Stimulated activated CD8-positive, alpha-beta memory T cell treated with anti-CD3 and anti-CD28 coated beads, Interleukin-15, amount 100 ng/mL, for 4 hours (primary cell): ENCODE results near the gene CLIC6.
"Not testable (repeated sequence)": the region's sequence is repeated elsewhere in the genome, so short reads cannot be mapped to it uniquely, and the experiment has no call there.

Experiments
- DNase-seq, 2 donors: peaks; one replicate each; pipeline ENCODE4 v3.0.0-alpha.2; 2020; ENCODE audit warnings: low read depth in 2 of 2

The CLIC6 gene

DNA sequence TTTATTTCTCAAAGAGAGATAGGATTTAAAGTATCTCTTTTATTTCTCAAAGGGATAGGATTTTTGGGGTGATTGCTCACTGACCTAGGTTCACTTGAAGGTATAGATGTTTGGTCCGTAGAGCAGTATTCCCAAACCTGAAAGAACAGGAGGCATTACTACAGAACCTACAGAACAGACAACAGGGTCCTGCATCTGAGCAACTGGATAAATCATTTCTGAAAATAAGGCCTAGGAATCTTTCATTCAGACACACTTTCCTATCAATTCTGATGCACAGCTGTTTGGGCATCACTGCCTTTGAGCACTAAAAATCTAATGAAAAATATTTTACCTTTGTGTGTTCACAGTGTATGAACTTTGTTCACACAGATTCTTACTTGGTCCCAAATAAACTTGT lies 17.2 kb upstream of the CLIC6 start:
- DNase-seq: no peak

DNA sequence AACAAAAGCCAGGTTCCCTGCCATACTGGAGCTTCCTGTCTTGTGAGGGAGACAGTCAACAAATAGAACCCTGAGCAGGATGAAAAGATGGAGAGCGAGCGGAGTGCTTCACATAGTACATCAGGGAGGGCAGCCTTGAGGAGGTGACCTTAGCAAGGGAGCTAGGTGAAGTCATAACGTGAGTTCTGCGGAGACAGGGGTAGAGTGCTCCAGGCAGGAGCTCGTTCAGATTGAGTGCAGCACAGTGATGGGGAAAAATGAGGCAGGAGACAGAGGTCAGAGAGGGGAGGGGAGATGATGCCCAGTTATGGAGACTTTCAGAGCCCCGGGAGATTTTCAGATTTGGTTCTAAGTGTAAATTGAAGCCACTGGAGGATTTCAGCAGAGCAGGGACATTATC lies 15.3 kb upstream of the CLIC6 start:
- DNase-seq: no peak

DNA sequence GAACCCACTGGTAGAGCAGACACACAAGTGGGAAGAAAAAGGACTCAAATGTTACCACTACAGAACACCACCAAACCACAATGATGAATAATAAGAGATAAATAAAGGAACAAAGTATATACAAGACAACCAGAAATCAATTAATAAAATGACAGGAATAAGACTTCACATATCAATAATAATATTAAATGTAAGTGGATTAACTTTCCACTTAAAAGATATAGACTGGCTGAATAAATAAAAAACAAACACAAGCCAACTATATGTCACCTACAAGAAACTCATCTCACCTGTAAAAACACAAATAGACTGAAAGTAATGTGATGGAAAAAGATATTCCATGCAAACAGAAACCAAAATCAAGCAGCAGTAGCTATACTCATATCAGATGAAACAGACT lies 6.9 kb upstream of the CLIC6 start:
- DNase-seq: no peak

DNA sequence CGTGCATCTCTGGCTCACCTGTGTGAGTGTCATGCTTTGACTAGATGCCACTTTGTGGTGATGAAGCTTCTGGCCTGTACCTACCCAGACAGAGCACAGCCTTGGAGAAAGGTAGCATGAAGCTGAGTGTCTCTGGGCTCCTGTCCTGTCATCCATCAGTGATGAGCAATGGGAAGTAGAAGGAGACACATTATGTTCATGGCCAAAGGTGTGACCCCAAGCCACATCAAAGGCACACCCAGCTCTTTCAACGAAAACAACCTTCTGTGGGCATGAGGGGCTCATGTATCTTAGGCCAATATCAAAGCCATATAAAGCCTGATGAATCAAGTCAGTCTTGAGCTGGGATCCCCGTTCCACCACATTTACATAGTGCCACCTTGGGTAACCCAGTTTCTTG lies 1.0 kb upstream of the CLIC6 start:
- no peak for DNase-seq

DNA sequence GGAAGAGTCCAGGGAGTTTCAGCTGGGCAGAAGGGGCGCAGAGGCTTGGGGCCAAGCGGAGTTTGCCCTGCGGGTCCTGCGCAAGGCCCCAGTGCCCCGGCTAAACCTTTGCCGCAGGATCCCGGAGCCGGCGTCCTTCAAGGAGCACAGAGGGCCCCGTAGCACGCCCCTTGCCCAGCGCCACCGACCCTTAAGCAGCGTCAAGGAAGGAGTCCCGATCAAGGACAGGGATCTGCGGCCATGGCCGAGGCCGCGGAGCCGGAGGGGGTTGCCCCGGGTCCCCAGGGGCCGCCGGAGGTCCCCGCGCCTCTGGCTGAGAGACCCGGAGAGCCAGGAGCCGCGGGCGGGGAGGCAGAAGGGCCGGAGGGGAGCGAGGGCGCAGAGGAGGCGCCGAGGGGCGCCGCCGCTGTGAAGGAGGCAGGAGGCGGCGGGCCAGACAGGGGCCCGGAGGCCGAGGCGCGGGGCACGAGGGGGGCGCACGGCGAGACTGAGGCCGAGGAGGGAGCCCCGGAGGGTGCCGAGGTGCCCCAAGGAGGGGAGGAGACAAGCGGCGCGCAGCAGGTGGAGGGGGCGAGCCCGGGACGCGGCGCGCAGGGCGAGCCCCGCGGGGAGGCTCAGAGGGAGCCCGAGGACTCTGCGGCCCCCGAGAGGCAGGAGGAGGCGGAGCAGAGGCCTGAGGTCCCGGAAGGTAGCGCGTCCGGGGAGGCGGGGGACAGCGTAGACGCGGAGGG lies 520 bp downstream of the CLIC6 start:
- DNase-seq: peak in 1 of 2 donors; percentile 6

DNA sequence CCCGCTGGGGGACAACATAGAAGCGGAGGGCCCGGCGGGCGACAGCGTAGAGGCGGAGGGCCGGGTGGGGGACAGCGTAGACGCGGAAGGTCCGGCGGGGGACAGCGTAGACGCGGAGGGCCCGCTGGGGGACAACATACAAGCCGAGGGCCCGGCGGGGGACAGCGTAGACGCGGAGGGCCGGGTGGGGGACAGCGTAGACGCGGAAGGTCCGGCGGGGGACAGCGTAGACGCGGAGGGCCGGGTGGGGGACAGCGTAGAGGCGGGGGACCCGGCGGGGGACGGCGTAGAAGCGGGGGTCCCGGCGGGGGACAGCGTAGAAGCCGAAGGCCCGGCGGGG lies 1.1 kb downstream of the CLIC6 start:
- not testable (repeated sequence) for DNase-seq

DNA sequence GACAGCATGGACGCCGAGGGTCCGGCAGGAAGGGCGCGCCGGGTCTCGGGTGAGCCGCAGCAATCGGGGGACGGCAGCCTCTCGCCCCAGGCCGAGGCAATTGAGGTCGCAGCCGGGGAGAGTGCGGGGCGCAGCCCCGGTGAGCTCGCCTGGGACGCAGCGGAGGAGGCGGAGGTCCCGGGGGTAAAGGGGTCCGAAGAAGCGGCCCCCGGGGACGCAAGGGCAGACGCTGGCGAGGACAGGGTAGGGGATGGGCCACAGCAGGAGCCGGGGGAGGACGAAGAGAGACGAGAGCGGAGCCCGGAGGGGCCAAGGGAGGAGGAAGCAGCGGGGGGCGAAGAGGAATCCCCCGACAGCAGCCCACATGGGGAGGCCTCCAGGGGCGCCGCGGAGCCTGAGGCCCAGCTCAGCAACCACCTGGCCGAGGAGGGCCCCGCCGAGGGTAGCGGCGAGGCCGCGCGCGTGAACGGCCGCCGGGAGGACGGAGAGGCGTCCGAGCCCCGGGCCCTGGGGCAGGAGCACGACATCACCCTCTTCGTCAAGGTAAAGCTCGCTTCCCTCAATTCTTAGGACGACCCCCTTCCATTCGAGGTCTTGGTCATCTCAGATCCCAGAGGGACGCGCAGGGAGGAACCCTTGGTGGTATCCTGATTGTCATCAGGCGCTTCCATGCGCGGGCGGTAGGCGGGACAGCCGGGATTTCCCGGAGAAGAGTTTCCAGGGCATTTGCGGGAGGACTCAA lies 1.6 kb downstream of the CLIC6 start:
- DNase-seq: no peak

DNA sequence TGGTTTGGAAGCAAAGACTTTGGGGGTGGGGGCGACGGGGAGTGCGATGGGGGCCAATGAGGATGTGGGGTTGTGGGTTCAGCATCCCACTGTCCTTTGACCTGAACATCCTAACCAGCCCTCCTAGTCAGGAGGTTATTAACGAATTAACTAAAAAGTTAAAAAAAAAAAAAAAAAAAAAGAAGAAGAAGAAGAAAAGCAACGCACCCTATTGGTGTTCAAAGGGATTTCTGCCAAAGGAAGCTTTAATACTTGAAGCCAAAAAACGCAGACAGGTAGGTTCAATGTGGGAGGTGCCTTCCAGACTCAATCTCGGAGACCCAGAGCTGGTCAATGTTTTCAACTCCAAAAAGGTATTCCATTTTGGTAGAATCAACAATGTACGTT lies 2.2 kb downstream of the CLIC6 start:
- no peak for DNase-seq

DNA sequence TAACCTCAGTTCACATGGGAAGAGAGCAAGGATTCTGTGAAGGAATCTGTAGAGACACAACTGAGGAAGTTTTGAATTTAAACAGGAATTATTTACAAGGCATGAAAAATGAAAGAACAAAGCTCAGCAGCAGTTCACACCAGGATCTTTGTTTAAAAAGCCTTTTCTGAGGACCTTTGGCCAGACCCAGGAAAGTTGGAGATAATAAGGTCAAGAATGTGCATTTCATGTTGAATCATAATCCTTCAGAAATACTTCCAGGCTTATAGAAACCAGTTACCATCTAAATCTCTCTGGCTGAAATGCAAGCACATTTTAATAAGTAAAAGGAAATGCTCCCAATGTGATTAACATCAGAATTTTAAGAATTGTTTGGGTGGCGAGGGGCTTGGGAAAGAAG lies 2.7 kb downstream of the CLIC6 start:
- DNase-seq: no peak

DNA sequence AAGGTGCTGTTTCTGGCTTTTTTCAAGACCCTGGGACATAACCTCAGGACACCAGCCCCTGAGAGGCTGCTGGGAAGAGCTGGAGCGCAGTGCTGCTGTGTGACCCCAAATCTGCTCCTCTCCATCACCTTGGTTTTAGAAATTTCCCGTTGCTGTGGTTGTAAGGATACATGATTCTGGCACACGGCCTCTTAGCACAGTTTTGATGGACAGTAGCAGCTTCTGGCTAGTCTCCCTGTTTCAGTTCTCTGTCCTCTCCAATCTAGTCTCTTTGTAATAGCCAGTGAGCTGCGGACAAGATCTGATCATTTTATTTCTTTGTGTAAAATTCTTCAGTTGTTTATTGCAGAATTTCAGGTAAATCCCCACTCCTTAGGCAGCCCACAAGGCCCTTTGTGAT lies 3.1 kb downstream of the CLIC6 start:
- no peak for DNase-seq

DNA sequence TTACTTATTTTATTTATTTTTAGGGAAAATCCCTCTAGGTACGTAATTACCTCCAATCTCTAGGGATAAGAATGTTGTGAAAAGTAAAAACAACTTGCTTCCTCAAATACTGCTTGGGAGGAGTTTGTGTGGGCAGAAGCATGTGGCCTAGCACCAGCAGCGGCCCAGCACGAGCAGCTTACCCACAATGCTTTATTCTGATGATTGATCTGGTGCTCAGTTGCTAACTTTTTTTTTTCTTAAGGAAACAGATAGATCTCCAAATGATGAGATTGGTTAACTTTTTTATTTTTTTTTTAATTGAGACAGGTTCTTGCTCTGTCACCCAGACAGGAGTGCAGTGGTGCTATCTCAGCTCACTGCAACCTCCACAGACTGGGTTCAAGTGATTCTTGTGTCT lies 4.2 kb downstream of the CLIC6 start:
- DNase-seq: no peak

DNA sequence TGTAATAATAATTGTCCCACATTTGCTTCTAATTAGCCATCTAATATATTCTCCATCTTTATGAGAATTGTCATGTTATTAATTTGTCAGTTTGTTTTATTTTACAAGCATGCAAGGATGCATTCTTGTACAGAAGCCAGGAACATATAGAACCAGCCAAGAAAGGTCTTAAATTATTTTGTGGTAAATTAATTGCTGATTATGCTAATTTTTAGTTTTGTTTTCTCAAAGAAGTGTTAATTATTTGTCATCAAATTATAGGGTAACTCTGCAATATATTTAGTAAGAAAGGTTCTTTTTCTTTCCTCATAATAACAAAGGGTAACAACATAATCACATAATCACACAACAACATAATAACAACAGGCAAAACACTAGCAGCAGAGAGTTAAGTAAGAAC lies 5.7 kb downstream of the CLIC6 start:
- no peak for DNase-seq

DNA sequence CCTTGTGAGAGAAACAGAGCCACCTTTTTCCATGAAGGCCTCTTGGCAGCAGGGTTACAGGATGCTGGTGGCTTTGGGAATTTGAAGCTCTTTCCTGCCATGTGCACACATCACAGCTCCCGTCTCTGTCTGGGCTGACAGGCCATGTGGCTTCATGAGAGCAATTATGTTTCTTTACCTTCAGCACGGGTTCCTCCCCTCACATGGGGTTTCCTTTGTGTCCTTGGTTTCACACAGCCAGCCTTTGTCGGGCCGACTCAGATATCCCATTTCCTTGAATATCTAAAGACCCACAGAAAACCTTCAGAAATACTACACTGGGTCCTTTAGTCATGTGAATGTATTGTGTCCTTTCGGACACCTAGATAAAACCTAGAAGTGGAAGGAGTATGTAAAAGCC lies 7.1 kb downstream of the CLIC6 start:
- no peak for DNase-seq

DNA sequence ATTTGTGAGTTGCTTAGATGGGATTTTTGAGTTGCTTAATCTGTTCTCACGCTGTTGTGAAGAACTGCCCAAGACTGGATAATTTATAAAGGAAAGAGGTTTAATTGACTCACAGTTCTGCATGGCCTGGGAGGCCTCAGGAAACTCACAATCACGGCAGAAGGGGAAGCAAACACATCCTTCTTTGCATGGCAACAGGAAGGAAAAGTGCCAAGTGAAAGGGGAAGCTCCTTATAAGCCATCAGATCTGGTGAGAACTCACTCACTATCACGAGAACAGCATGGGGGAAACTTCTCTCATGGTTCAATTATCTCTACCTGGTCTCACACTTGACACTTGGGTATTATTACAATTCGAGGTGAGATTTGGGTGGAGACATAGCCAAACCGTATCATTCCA lies 10.3 kb downstream of the CLIC6 start:
- DNase-seq: no peak

DNA sequence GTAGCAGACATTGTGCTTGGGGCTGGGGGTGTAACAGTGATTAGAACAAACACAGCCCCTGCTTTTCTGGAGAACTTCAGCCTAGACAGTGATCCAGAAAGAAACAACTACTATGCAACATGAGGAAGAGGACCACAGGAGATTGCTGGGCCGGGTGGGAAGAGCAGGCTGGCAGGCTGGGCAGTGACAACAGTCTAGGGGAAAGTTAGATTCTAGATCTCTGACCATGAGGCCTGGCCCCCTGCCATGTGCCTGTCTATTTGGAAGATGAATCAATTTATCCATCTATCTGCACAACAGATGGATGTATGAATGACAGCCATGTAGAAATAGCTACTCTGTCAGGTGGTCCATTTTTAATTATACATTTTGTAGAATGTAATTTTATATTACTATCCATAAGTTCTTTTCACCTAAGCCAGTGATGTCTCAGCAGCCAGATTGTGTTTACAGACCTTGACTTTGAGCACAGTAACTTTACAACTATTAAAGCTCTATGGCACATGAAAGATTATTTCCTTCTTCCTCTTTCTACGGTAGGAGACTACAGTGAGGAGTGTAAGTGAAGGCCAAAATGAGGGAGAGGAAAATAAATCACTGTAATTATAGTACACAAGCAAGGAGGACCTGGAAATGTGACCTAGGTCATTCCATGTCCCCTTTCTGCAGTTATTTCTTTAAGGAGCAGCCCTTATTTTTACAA lies 15.5 kb downstream of the CLIC6 start:
- DNase-seq: no peak

DNA sequence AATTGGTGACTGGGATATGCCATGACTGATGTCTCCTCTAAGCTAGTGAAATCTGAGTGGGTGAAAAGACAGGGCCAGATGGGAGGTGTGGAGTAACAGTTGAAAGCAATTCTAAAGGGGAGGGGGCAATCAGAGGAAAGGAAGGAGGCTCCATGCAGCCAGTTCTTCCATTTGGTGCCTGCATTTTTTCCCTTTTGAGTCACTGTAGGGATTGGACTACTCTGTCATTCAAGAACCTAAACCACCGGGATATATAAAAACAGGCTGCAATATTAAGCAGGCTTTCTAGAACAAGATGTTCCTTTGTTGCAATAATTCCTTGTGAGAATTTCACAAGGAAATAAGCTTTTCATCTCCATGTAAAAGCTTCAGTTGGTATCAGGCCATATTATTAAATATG lies 18.3 kb downstream of the CLIC6 start:
- DNase-seq: no peak

DNA sequence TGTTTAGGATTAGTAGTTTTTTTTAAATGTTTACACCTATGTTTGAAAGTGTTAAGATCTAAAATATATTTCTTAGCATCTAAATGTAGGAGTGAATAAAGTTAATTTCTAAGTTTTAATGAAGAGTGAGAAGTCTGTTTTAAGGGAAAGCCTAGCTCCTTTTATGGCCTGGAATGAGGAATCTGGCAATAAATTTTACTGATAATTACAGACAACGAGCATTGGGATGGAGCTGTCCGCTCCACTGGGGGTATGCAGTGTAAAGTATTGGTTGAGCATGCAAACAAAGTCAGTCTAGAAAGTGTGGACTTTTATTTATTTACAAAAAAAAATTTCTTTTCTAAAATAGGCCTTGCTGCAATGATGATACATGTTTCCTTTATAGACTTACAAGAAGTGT lies 19.0 kb downstream of the CLIC6 start:
- DNase-seq: no peak

DNA sequence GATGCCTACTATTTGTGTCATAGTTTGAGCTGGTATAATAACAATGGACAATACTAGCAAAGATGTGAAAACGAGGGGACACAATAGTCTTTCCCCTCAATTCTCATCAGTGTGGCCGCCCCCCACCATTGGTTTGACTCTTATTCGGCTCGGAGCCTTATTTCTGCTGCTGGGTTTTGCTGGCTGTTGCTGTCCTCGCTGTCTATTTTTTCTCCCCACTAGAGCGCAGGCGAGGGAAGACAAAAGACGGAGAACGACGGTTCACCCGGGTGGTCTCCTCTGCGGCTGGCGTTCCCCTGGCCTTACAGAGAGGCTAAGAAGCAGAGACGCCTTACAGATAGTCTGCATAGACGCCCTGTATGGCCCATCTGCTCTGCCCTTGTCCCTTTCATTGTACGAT lies 19.4 kb downstream of the CLIC6 start:
- DNase-seq: no peak

DNA sequence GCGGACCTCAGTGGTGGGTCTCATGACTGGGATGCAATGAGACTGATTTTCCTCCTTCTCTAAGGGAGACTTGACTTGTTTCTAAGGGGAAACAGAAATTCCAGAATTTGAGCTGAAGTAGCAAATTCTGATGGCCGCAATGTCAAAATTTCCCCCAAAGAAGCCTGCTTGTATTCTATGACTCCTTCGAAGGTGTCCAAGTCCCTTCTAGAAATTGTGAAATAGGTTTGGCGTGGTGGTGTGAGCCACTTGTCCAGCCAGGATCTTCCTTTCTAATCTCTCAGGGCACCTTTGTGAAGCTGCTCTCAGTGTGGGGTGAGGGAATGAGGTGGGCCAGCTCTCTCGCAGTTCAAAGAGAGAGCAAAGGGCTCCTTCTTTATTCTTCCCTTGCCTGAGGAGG lies 19.9 kb downstream of the CLIC6 start:
- DNase-seq: no peak

DNA sequence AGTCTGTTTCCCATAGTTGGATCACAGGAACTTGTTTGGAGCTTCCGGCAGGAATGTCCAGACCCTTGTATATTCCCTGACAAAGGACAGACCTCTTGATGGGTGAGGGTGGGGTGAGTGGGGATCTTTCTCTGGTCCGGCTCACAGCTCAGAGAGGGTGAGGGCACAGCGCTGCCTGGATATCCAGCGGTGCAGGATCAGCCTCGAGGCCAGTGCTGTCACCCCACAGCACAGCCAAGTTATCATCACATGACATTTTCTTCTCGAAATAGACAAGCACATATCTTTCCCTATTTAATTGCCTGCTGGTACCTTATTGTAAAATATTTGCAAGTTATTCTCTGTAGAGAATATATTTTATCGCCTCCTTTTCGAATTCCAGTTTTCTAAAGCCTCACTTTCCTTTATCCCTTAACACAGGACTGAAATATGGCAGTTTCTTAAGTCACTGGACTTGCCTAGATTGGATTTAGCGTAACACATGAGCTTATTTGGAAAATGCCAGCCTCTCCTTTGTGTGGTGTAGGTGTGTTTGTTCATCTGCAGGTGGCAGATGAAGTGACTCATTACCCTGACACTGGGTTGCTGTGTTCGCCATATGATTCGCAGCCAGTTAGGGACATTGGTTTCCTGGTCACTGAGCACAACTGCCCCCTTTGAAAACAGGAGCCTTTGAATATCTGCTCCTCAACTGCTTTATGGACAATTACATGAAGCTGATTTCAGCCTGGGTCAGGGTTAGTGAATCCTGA lies 21.4 kb downstream of the CLIC6 start:
- no peak for DNase-seq

DNA sequence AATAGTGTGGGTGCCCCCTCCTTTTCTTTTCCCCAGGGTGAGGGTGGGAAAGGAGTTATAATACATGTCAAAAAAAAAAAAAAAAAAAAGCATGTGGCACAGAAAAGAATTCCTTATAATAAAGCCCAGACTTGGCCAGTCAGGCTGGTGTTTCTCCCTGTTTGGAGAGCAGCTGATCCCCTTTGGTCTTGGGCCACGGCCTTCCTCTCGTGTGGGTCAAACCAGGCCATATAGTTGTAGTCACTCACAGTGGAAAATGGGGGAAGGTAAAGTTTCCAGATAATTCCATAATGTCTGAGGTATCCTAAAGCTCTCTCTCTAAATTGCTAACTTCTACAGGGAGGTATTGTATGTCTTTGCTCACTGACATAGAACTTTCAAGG lies 22.0 kb downstream of the CLIC6 start:
- no peak for DNase-seq

DNA sequence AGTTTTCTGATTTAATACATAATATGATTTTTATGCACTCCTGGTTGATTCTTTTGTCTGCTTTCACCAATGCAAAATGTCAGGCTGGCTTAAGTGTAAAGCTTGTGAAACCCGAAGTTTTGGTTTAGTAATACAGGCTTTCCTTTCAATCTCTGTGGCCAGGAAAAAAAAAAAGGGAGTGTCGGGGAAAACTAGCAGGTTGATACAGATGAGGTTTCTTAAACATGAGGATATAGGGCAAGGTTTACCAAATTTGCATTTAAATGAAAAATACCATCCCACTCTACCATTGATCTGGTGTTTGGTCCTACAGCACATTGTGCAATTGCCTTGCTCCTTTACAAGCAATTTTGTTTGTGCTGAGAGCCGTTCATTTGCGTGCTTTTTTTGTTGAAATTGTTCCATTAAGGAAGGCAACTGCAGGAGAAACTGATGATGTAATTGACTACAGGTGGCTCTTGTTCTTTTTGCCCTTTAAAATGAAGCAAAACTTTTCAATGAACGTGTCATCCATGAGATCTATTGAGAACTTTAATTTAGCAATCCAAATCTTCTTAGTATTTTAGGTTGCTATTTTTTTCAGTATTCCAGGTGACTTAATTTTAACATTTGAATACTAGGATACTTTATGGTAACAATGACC lies 22.7 kb downstream of the CLIC6 start:
- no peak for DNase-seq
